GM12891 (cell line): ENCODE data around the gene KLHL12.

Source experiments
- DNase-seq: peaks from one replicate; pipeline ENCODE4 v3.0.0; 2011; ENCODE audit warnings: low spot score; ENCODE audit not compliant: insufficient read length
- FAIRE-seq: peaks from 2 replicates; lab custom pipeline; 2011; peaks lifted over from hg19 to GRCh38; lab: Jason Lieb, UNC
- PAX5 ChIP-seq: IDR thresholded peaks from 2 replicates; pipeline ENCODE4 v1.6.1; 2011; ENCODE audit warnings: low read length, moderate library complexity, mild to moderate bottlenecking; ENCODE audit not compliant: insufficient read depth, severe bottlenecking
- POLR2A ChIP-seq: IDR thresholded peaks from 2 replicates; pipeline ENCODE4 v1.6.1; 2011; ENCODE audit warnings: low read depth, low read length, control low read depth
- POLR2AphosphoS5 ChIP-seq: IDR thresholded peaks from 2 replicates; pipeline ENCODE4 v1.6.1; 2011; ENCODE audit warnings: low read depth, low read length, control low read depth
- POU2F2 ChIP-seq: IDR thresholded peaks from 2 replicates; pipeline ENCODE4 v1.6.1; 2011; ENCODE audit warnings: low read depth, mild to moderate bottlenecking, control low read depth, low read length, moderate library complexity
- SPI1 ChIP-seq: IDR thresholded peaks from 2 replicates; pipeline ENCODE4 v1.6.1; 2011; ENCODE audit warnings: low read depth, low read length, control low read depth
- TAF1 ChIP-seq: IDR thresholded peaks from 2 replicates; pipeline ENCODE4 v1.6.1; 2011; ENCODE audit warnings: low read depth, low read length, control low read depth

The KLHL12 gene

GRCh38 chr1:202888221-202888530, 38.9 kb downstream of the KLHL12 start:
- DNase-seq (no peak), FAIRE-seq (no peak)
- TF ChIP-seq PAX5 (no peak), SPI1 (no peak), POU2F2 (no peak), POLR2AphosphoS5 (no peak), POLR2A (no peak), TAF1 (no peak)

GRCh38 chr1:202880961-202881460, 46.0 kb downstream of the KLHL12 start:
- TF ChIP-seq POLR2AphosphoS5 (no peak), TAF1 (no peak), POLR2A (no peak), SPI1 (no peak), PAX5 (no peak), POU2F2 (no peak)
- DNase-seq (no peak), FAIRE-seq (no peak)

- TF ChIP-seq POLR2A: no peak
- TF ChIP-seq POU2F2: no peak
- no peak for TF ChIP-seq TAF1
- TF ChIP-seq PAX5: no peak
- no peak for TF ChIP-seq SPI1
- TF ChIP-seq POLR2AphosphoS5: no peak
- no peak for FAIRE-seq
- no peak for DNase-seq
Measured at GRCh38 chr1:202880062-202880461, 47.0 kb downstream of the KLHL12 start.

GRCh38 chr1:202879128-202879527, 47.9 kb downstream of the KLHL12 start:
- no peak for FAIRE-seq
- TF ChIP-seq PAX5 (no peak), POLR2A (no peak), POLR2AphosphoS5 (no peak), SPI1 (no peak), POU2F2 (no peak), TAF1 (no peak)
- no peak for DNase-seq

GRCh38 chr1:202873026-202873425, 54.0 kb downstream of the KLHL12 start:
- DNase-seq (no peak), FAIRE-seq (no peak)
- TF ChIP-seq POU2F2 (no peak), TAF1 (no peak), SPI1 (no peak), POLR2AphosphoS5 (no peak), POLR2A (no peak), PAX5 (no peak)

GRCh38 chr1:202871367-202871766, 55.7 kb downstream of the KLHL12 start:
- DNase-seq (no peak), FAIRE-seq (no peak)
- TF ChIP-seq PAX5 (no peak), POU2F2 (no peak), POLR2A (no peak)

GRCh38 chr1:202862679-202863560, 64.1 kb downstream of the KLHL12 start:
- DNase-seq (no peak), FAIRE-seq (no peak)
- TF ChIP-seq TAF1: no peak
- TF ChIP-seq SPI1: no peak

GRCh38 chr1:202861420-202862132, 65.5 kb downstream of the KLHL12 start:
- FAIRE-seq: no peak
- 0 out of 2 replicates have a peak, but pooled peaks have one; percentile 27 for TF ChIP-seq POLR2AphosphoS5
- TF ChIP-seq TAF1: no peak
- peak; percentile 22; the same call in 1 of the 2 replicates for TF ChIP-seq POLR2A
- no peak for TF ChIP-seq PAX5
- DNase-seq: peak; percentile 76

- no peak for TF ChIP-seq SPI1
- TF ChIP-seq PAX5: no peak
- no peak for TF ChIP-seq POLR2AphosphoS5
- FAIRE-seq (no peak), DNase-seq (peak; percentile 58)
Measured at GRCh38 chr1:202860744-202861419, 66.2 kb downstream of the KLHL12 start.
